Transverse colon (tissue), 4 donors: ENCODE results near the gene ARHGAP10. TPM values are rescaled to one million over a fixed set of nuclear protein-coding genes. Genes with fewer than 3 reads are reported as not detected.
A peak's percentile ranks its signal among the peaks of the same experiment; 100 is the strongest.

Experiments used
- DNase-seq: peaks from one replicate; pipeline ENCODE4 v3.0.0-alpha.2; 2019
- H3K27ac ChIP-seq, 4 donors: fragments of 200-600 bp; sonication (generic); 2 replicates each; pipeline ENCODE4 v1.5.1; 2016 to 2018; ENCODE audit warnings: inconsistent platforms in 4 of 4
- H3K27me3 ChIP-seq: fragments of 200-600 bp; sonication (generic); 2 replicates; pipeline ENCODE4 v1.5.1; 2017; ENCODE audit warnings: inconsistent platforms
- H3K36me3 ChIP-seq, 4 donors: fragments of 200-600 bp; sonication (generic); 2 replicates each; pipeline ENCODE4 v1.5.1; 2017 to 2019; ENCODE audit warnings: inconsistent platforms in 4 of 4
- H3K4me1 ChIP-seq, 4 donors: fragments of 200-600 bp; sonication (generic); 2 replicates each; pipeline ENCODE4 v1.5.1; 2017 to 2020; ENCODE audit warnings: inconsistent platforms in 4 of 4
- H3K4me3 ChIP-seq, 4 donors: fragments of 200-600 bp; sonication (generic); 1 replicate in 1 of 4; 2 replicates in 3 of 4; pipeline versions ENCODE4 v1.5.1 to v1.6.1; 2017 to 2019; ENCODE audit warnings: inconsistent platforms in 4 of 4
- H3K9me3 ChIP-seq, 2 donors: fragments of 200-600 bp; sonication (generic); 2 replicates each; pipeline ENCODE4 v1.5.1; 2017 to 2019; ENCODE audit warnings: inconsistent platforms in 2 of 2
- CTCF ChIP-seq, 5 experiments: fragments of 200-600 bp in 3 of 5; fragments of 450-650 bp in 2 of 5; sonication (generic) in 3 of 5; IDR thresholded peaks; 1 replicate in 2 of 5; 2 replicates in 3 of 5; pipeline ENCODE4 v1.5.1; 2016 to 2017; ENCODE audit warnings: antibody characterized with exemption in 5 of 5, inconsistent platforms in 3 of 5, mild to moderate bottlenecking in 2 of 5, moderate library complexity in 1 of 5
- EP300 ChIP-seq: sonication (generic); formaldehyde crosslinking; IDR thresholded peaks from one replicate; pipeline ENCODE4 v1.6.1; 2017; ENCODE audit warnings: antibody characterized with exemption, low read depth
- POLR2A ChIP-seq: fragments of 450-650 bp; IDR thresholded peaks from one replicate; pipeline ENCODE4 v1.6.1; 2016; ENCODE audit warnings: antibody characterized with exemption, mild to moderate bottlenecking, moderate library complexity
- POLR2AphosphoS5 ChIP-seq, 3 donors: sonication (generic); formaldehyde crosslinking; IDR thresholded peaks; one replicate each; pipeline ENCODE4 v1.6.1; 2016; ENCODE audit warnings: antibody characterized with exemption in 3 of 3
- WGBS, 2 donors: methylation state at CpG; one replicate each; pipeline ENCODE4 v1.1.5; 2018; ENCODE audit warnings: low coverage in 1 of 2; 5-methylcytosine and 5-hydroxymethylcytosine counted together
- in situ Hi-C, 4 donors: fragments of 200-750 bp; cut with MboI; loops; one replicate each; pipeline versions ENCODE4 v1.15.0 to v1.15.1; 2017; ENCODE audit warnings: low sequenced_read_pairs in 3 of 4, low pct_ligation_motif_present in 1 of 4, low pct_unique_long_range_greater_than_20kb in 1 of 4
- intact Hi-C: fragments of 100-400 bp; cut with DNase I; formaldehyde crosslinking; loops from one replicate; pipeline ENCODE4 v1.15.1; 2023; ENCODE audit warnings: low total_unique reads
- total RNA-seq, 4 donors: library from RNA; depleted of rRNA; stranded (reverse); fragments of >200 nt; gene quantifications; one replicate each; pipeline ENCODE4 v1.1.0, GENCODE V29; 2016

Gene ARHGAP10
- total RNA-seq, 4 donors from 2014 or later: 14.7 to 27.3 (median 22.9) TPM

- TF ChIP-seq CTCF (IDR thresholded peaks at IDR 0.05) (peak; percentile 98 to 100 (median 99)), POLR2A (no peak)
- H3K27ac ChIP-seq: peak overlapping the region in 2 of 4 donors; percentile 2 to 35
- DNase-seq: peak; percentile 95
- H3K4me3 ChIP-seq: no peak overlapping the region
- no peaks in the 10 kb centered on the region for H3K36me3 ChIP-seq
- 32 to 64% methylated on average over 1 to 2 of the region's 2 CpGs for WGBS, 2 donors
- in situ Hi-C loops (loop anchor here (5.0 kb wide), 2 partner anchors 154 to 159 kb away; no protein-coding TSS in a partner anchor), intact Hi-C loops (loop anchor here (10.0 kb wide), 2 partner anchors 132 to 252 kb away; partner anchors contain the start of genes ARHGAP10 and TMEM184C)
- H3K9me3 ChIP-seq: no peaks in the 10 kb centered on the region
- peaks cover 0 to 24% (median 0%) of the 10 kb centered on the region in 4 donors for H3K4me1 ChIP-seq
- no peaks in the 10 kb centered on the region for H3K27me3 ChIP-seq
These were observed 134.8 kb downstream of the ARHGAP10 start for GRCh38 chr4:147866532-147867271.

- WGBS, 2 donors: 58 to 64% methylated on average over 4 to 5 of the region's 5 CpGs
- H3K4me3 ChIP-seq: no peak overlapping the region
- intact Hi-C loops: no loop called here
These were observed 142.2 kb downstream of the ARHGAP10 start for GRCh38 chr4:147874109-147874508.

GRCh38 chr4:147877308-147877771, 145.5 kb downstream of the ARHGAP10 start:
- TF ChIP-seq POLR2A: no peak
- no peak for TF ChIP-seq EP300
- no peak for TF ChIP-seq POLR2AphosphoS5 (IDR thresholded peaks at IDR 0.05)
- no peak for TF ChIP-seq CTCF (IDR thresholded peaks at IDR 0.05)
- Histone ChIP-seq H3K9me3 (no peaks in the 10 kb centered on the region), H3K36me3 (peaks cover 0 to 4% (median 0%) of the 10 kb centered on the region in 4 donors), H3K27ac (no peak overlapping the region), H3K27me3 (no peaks in the 10 kb centered on the region), H3K4me1 (no peaks in the 10 kb centered on the region), H3K4me3 (no peak overlapping the region)
- intact Hi-C loops: no loop called here
- no peak for DNase-seq
- in situ Hi-C loops: no loop called here

More at GRCh38 chr4:147874109-147874508, 142.2 kb downstream of the ARHGAP10 start:
- Histone ChIP-seq H3K9me3 (no peaks in the 10 kb centered on the region), H3K4me1 (no peaks in the 10 kb centered on the region), H3K27ac (no peak overlapping the region), H3K27me3 (no peaks in the 10 kb centered on the region), H3K36me3 (peaks cover 0 to 4% (median 0%) of the 10 kb centered on the region in 4 donors)
- no peak for DNase-seq
- in situ Hi-C loops: no loop called here
- no peak for TF ChIP-seq EP300
- no peak for TF ChIP-seq POLR2A
- no peak for TF ChIP-seq POLR2AphosphoS5 (IDR thresholded peaks at IDR 0.05)

GRCh38 chr4:147879676-147880075, 147.8 kb downstream of the ARHGAP10 start:
- intact Hi-C loops (no loop called here), in situ Hi-C loops (no loop called here)
- H3K9me3 ChIP-seq: no peaks in the 10 kb centered on the region
- H3K27ac ChIP-seq: no peak overlapping the region
- H3K27me3 ChIP-seq: no peaks in the 10 kb centered on the region
- H3K36me3 ChIP-seq: peaks cover 0 to 4% (median 0%) of the 10 kb centered on the region in 4 donors
- 92 to 93% methylated on average over 1 of the region's 1 CpG for WGBS, 2 donors
- no peak for DNase-seq
- no peak overlapping the region for H3K4me3 ChIP-seq
- TF ChIP-seq POLR2A (no peak), POLR2AphosphoS5 (IDR thresholded peaks at IDR 0.05) (no peak), EP300 (no peak), CTCF (IDR thresholded peaks at IDR 0.05) (no peak)
- H3K4me1 ChIP-seq: no peaks in the 10 kb centered on the region
